IPS-20b (cell line): ENCODE results near the gene RPP30.
A peak's percentile ranks its signal among the peaks of the same experiment; 100 is the strongest.
"Not testable (repeated sequence)": the region's sequence is repeated elsewhere in the genome, so short reads cannot be mapped to it uniquely, and the experiment has no call there.

Experiments used
- H3K27ac ChIP-seq: one replicate; pipeline ENCODE4 v1.5.1; 2013; ENCODE audit warnings: low read length
- H3K27me3 ChIP-seq: 2 replicates; pipeline ENCODE4 v1.6.1; 2013; ENCODE audit warnings: mild to moderate bottlenecking, low read length, inconsistent platforms; ENCODE audit not compliant: insufficient read depth
- H3K36me3 ChIP-seq: 2 replicates; pipeline ENCODE4 v1.6.1; 2013; ENCODE audit warnings: low read depth, mild to moderate bottlenecking, inconsistent platforms, low read length, moderate library complexity; ENCODE audit not compliant: insufficient read depth
- H3K4me1 ChIP-seq: 2 replicates; pipeline ENCODE4 v1.6.1; 2013; ENCODE audit warnings: mild to moderate bottlenecking, control low read depth, inconsistent platforms, low read length, moderate library complexity; ENCODE audit not compliant: insufficient read depth
- H3K4me3 ChIP-seq: 2 replicates; pipeline ENCODE4 v1.5.1; 2013; ENCODE audit warnings: mild to moderate bottlenecking, low read length, inconsistent platforms
- H3K9ac ChIP-seq: 2 replicates; pipeline ENCODE4 v1.6.1; 2013; ENCODE audit warnings: low read depth, mild to moderate bottlenecking, inconsistent platforms, low read length, moderate library complexity
- H3K9me3 ChIP-seq: 2 replicates; pipeline ENCODE4 v1.6.1; 2013; ENCODE audit warnings: mild to moderate bottlenecking, low read depth, low read length, inconsistent platforms; ENCODE audit not compliant: insufficient read depth

RPP30 gene

GRCh38 chr10:90930971-90931871 is 59.4 kb downstream of the RPP30 start:
- peaks cover 26% of the 10 kb centered on the region for H3K4me1 ChIP-seq
- H3K9ac ChIP-seq = peak overlapping the region; percentile 10; the same call in 1 of the 2 replicates
- peaks cover 100% of the 10 kb centered on the region for H3K27me3 ChIP-seq
- no peak overlapping the region for H3K27ac ChIP-seq
- H3K9me3 ChIP-seq = no peaks in the 10 kb centered on the region
- H3K36me3 ChIP-seq = no peaks in the 10 kb centered on the region
- H3K4me3 ChIP-seq = peak overlapping the region; percentile 36; the same call in 1 of the 2 replicates

DNA sequence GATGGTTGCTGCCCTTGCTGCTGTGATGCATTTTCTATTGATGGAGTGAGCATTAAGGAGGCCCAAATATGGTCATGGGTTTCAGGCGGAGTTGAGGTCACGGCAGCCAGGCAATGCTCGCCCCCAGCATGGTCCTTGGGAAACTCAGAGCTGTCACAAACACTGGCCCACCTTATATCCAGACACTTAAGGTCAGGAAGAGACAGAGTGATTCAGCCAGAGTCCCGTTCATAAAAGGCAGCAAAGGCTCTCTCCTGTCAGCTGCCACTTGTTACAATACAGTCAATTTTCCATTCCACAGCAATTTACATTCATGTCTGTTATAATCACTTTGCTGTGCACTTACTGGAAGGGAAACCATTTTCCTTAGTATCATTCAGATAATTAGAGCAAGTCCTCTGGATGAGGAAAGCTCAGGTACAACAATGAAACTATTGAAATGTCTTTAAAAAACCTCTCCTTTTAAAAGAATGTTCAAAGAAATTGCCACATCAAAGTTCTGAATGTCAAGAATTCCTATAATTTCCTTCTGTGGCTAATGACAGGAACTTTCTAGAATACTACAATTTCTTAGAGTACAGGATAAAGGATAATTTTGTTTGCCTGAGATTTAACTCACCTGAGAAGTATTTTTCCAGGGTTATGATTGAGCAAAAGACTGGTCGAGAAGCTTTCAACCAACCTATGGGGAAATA is 64.0 kb downstream of the RPP30 start:
- Histone ChIP-seq H3K4me1 (peaks cover 9% of the 10 kb centered on the region), H3K36me3 (no peaks in the 10 kb centered on the region), H3K4me3 (no peak overlapping the region), H3K27me3 (peaks cover 77% of the 10 kb centered on the region), H3K9me3 (no peaks in the 10 kb centered on the region), H3K27ac (no peak overlapping the region), H3K9ac (no peak overlapping the region)

DNA sequence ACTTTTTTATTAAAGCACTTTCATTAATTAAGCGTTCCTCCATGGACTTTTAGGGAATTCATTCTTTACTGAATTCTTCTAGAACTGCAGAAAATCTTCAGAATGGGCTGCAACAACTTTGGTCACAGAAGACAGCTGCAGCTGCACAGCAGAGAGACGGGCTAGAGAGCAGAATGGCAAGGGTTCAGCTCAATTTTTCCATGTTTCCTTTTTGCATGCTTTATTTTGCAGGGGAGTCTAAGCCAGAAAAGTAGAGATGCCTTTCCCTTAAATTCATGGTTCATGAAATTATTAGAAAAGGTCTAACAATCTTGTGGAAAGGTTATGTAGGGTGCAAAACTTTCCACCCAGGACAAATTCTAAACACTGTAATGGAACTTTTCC is 64.5 kb downstream of the RPP30 start:
- no peak overlapping the region for H3K4me3 ChIP-seq
- no peak overlapping the region for H3K9ac ChIP-seq
- peaks cover 4% of the 10 kb centered on the region for H3K4me1 ChIP-seq
- H3K27me3 ChIP-seq = peaks cover 72% of the 10 kb centered on the region
- H3K36me3 ChIP-seq = no peaks in the 10 kb centered on the region
- no peak overlapping the region for H3K27ac ChIP-seq
- no peaks in the 10 kb centered on the region for H3K9me3 ChIP-seq

DNA sequence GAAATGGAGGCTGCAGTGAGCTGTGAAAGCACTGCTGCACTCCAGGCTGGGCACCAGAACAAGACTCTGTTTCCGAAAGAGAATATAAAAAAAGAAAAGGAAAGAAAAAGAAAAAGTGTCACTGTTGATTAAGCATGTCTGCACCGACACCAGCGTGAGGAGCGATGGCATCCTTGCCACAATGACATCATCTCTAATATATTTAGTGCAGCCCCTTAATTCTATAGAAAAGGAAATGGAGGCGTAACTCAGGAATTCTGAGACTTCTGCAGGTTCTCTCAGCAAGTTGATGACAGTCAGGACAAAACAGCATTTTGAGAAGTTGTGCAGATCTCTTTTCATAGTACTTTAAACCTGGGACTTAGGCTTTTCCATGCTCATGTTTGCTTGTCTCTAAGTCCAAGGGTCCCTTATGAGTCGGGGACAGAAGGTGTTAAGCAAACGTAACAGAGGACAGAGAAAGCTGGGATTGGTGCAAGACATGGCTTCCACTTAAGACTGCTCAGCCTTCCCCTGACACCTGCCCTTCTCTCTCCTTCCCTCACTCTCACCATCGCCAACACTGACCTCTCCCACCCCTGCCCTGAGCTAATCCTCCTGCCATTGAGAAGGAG is 66.0 kb downstream of the RPP30 start:
- Histone ChIP-seq H3K27ac (no peak overlapping the region), H3K4me3 (no peak overlapping the region), H3K9ac (no peak overlapping the region), H3K27me3 (peaks cover 57% of the 10 kb centered on the region), H3K36me3 (no peaks in the 10 kb centered on the region), H3K9me3 (no peaks in the 10 kb centered on the region), H3K4me1 (no peaks in the 10 kb centered on the region; the same call in 1 of the 2 replicates)

DNA sequence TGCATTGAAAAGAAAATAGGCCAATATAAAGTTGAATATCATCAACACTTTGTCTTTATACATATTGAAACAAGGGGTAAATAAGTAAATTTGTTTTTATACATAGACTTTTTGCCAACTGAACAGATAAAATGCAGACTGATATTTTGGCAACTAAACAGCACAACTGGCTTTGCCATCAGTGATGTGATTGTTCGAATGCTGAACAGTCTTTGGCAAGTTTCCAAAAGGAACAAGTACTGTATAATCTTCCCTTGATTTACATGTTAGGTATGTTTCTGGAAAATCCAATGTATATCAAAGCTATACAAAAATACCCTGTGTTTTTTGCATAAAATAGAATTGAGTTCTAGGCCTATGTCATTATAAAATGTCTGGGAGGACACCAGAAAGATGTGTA is 67.3 kb downstream of the RPP30 start:
- Histone ChIP-seq H3K9me3 (no peaks in the 10 kb centered on the region), H3K9ac (no peak overlapping the region), H3K4me1 (no peaks in the 10 kb centered on the region; the same call in 1 of the 2 replicates), H3K27me3 (peaks cover 43% of the 10 kb centered on the region), H3K27ac (no peak overlapping the region), H3K36me3 (no peaks in the 10 kb centered on the region), H3K4me3 (no peak overlapping the region)

GRCh38 chr10:90939648-90940047 is 67.9 kb downstream of the RPP30 start:
- no peaks in the 10 kb centered on the region for H3K36me3 ChIP-seq
- no peak overlapping the region for H3K27ac ChIP-seq
- no peak overlapping the region for H3K4me3 ChIP-seq
- no peaks in the 10 kb centered on the region; the same call in 1 of the 2 replicates for H3K4me1 ChIP-seq
- H3K9ac ChIP-seq = no peak overlapping the region
- peaks cover 42% of the 10 kb centered on the region for H3K27me3 ChIP-seq
- no peaks in the 10 kb centered on the region for H3K9me3 ChIP-seq

DNA sequence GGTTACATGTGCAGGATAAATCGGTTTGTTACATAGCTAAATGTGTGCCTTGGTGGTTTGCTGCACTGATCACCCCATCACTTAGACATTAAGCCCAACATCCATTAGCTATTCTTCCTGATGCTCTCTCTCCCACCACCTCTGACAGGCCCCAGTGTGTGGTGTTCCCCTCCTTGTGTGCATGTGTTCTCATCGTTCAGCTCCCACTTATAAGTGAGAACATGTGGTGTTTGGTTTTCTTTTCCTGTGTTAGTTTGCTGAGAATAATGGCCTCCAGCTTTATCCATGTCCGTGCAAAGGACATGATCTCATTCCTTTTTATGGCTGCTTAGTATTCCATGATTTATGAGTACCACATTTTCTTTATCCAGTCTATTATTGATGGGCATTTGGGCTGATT is 71.2 kb downstream of the RPP30 start:
- not testable (repeated sequence) for H3K27ac ChIP-seq, H3K27me3 ChIP-seq, H3K9me3 ChIP-seq, H3K9ac ChIP-seq, H3K4me3 ChIP-seq, H3K36me3 ChIP-seq, H3K4me1 ChIP-seq

- Histone ChIP-seq H3K27ac (no peak overlapping the region), H3K4me1 (no peaks in the 10 kb centered on the region), H3K36me3 (no peaks in the 10 kb centered on the region), H3K9me3 (no peaks in the 10 kb centered on the region), H3K4me3 (no peak overlapping the region), H3K27me3 (peaks cover 5% of the 10 kb centered on the region; the same call in 1 of the 2 replicates), H3K9ac (no peak overlapping the region)
These were observed 73.0 kb downstream of the RPP30 start for GRCh38 chr10:90944749-90945148.

GRCh38 chr10:90945491-90946070 is 73.8 kb downstream of the RPP30 start:
- Histone ChIP-seq H3K27me3 (peaks cover 5% of the 10 kb centered on the region; the same call in 1 of the 2 replicates), H3K36me3 (no peaks in the 10 kb centered on the region), H3K9me3 (no peaks in the 10 kb centered on the region), H3K9ac (no peak overlapping the region), H3K4me1 (no peaks in the 10 kb centered on the region), H3K27ac (no peak overlapping the region), H3K4me3 (no peak overlapping the region)

DNA sequence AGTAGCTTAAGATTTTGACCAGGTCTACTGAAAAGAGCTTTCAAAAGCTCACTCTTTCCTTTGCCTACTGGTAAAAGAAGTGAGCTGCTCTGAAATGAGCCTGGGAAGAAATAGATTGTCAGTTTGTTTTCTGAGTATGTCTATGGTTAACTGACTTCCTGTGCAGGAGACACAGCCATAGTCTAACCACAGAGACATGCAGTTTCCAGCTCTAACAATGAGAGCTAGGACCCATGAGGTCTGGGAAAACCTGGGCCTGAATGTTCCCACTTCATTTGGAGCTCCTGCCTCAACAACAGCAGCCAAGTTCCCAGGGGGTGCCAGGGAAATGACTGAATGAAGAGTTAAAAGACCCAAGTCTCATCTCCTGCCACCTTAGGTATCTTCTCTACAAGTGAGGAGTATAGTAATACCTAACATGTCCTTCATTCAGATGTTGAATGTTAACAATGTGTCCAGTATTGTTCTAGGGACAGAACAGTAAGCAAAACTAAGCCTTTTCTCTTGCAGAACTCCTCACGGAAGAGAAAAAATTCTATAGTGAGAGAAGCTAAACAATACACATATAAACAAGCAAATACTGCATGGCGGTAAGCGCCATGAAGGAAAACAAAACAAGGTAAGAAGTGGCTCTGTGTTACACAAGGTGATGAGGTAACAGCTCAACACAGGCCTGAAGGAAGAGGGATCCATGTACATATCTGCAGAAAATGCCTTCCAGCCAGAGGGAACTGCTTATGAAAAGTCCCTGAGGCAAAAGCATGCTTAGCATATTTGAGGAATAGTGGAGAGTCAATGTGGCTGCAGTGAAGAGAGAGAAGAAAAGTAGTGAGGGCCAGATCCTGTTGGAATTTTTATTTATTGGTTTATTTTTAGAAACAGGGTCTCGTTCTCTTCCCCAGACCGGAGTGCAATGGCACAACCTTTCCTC is 75.5 kb downstream of the RPP30 start:
- H3K27me3 ChIP-seq = peaks cover 5% of the 10 kb centered on the region; the same call in 1 of the 2 replicates
- no peaks in the 10 kb centered on the region for H3K4me1 ChIP-seq
- H3K9me3 ChIP-seq = no peaks in the 10 kb centered on the region
- H3K9ac ChIP-seq = no peak overlapping the region
- no peaks in the 10 kb centered on the region for H3K36me3 ChIP-seq
- H3K4me3 ChIP-seq = no peak overlapping the region
- H3K27ac ChIP-seq = no peak overlapping the region
